Sigmoid colon (tissue), 7 donors: Measurements from ENCODE around the gene PKMYT1. TPM values are rescaled to one million over a fixed set of nuclear protein-coding genes. Genes with fewer than 3 reads are reported as not detected.

ENCODE experiments used
- DNase-seq: peaks from one replicate; pipeline ENCODE4 v3.0.0-alpha.2; 2019
- H3K27ac ChIP-seq, 4 donors: fragments of 200-600 bp; sonication (generic); one replicate each; pipeline ENCODE4 v1.5.1; 2016 to 2019; ENCODE audit warnings: mild to moderate bottlenecking in 1 of 4
- H3K27me3 ChIP-seq, 3 donors: fragments of 200-600 bp; sonication (generic); one replicate each; pipeline ENCODE4 v1.5.1; 2019; ENCODE audit warnings: mild to moderate bottlenecking in 1 of 3
- H3K36me3 ChIP-seq, 4 donors: fragments of 200-600 bp; sonication (generic); one replicate each; pipeline ENCODE4 v1.5.1; 2016 to 2019
- H3K4me1 ChIP-seq, 4 donors: fragments of 200-600 bp; sonication (generic); one replicate each; pipeline ENCODE4 v1.5.1; 2017 to 2019
- H3K4me3 ChIP-seq, 4 donors: fragments of 200-600 bp; sonication (generic); one replicate each; pipeline ENCODE4 v1.5.1; 2017 to 2019; ENCODE audit warnings: mild to moderate bottlenecking in 2 of 4, moderate library complexity in 1 of 4
- H3K9me3 ChIP-seq, 4 donors: fragments of 200-600 bp in 3 of 4; sonication (generic) in 3 of 4; one replicate each; pipeline versions ENCODE4 v1.5.1 to v1.6.1; 2013 to 2019
- EP300 ChIP-seq, 4 donors: sonication (generic); formaldehyde crosslinking; IDR thresholded peaks; one replicate each; pipeline ENCODE4 v1.6.1; 2017; ENCODE audit warnings: antibody characterized with exemption in 4 of 4
- POLR2A ChIP-seq, 2 donors: fragments of 450-650 bp; IDR thresholded peaks; one replicate each; pipeline ENCODE4 v1.6.1; 2016; ENCODE audit warnings: antibody characterized with exemption in 2 of 2, mild to moderate bottlenecking in 2 of 2, moderate library complexity in 2 of 2
- POLR2AphosphoS5 ChIP-seq, 4 donors: sonication (generic); formaldehyde crosslinking; IDR thresholded peaks; one replicate each; pipeline ENCODE4 v1.6.1; 2017; ENCODE audit warnings: antibody characterized with exemption in 4 of 4
- WGBS, 2 donors: extraction: QIAGEN DNeasy Blood & Tissue Kit; methylation state at CpG; one replicate each; pipeline ENCODE4 v1.1.7; 2013; 5-methylcytosine and 5-hydroxymethylcytosine counted together
- intact Hi-C: fragments of 100-400 bp; cut with DNase I; formaldehyde crosslinking; loops from one replicate; pipeline ENCODE4 v1.15.1; 2023
- polyA plus RNA-seq, 3 donors: library from polyadenylated mRNA; stranded (reverse); fragments of 200-250 nt; gene quantifications; one replicate each; pipeline ENCODE4 v1.2.3, GENCODE V29; 2013
- total RNA-seq, 4 donors: library from RNA; depleted of rRNA; stranded (reverse); fragments of >200 nt; gene quantifications; one replicate each; pipeline ENCODE4 v1.1.0, GENCODE V29; 2016
- TF ChIP-seq, protein P1 (sequence below), 4 experiments: fragments of 450-650 bp in 3 of 4; fragments of 200-600 bp in 1 of 4; IDR thresholded peaks; one replicate each; pipeline ENCODE4 v1.5.1; 2016 to 2019; ENCODE audit warnings: antibody characterized with exemption in 4 of 4, mild to moderate bottlenecking in 3 of 4, moderate library complexity in 2 of 4
- donor health status: healthy with polysubstance abuse.
- donor health status: Bipolar disorder and iron deficiency.
- donor health status: healthy.

Gene PKMYT1
- total and polyA plus RNA-seq, 7 donors: 0.95 to 33.1 (median 2.9) TPM; not detected in 3

DNA sequence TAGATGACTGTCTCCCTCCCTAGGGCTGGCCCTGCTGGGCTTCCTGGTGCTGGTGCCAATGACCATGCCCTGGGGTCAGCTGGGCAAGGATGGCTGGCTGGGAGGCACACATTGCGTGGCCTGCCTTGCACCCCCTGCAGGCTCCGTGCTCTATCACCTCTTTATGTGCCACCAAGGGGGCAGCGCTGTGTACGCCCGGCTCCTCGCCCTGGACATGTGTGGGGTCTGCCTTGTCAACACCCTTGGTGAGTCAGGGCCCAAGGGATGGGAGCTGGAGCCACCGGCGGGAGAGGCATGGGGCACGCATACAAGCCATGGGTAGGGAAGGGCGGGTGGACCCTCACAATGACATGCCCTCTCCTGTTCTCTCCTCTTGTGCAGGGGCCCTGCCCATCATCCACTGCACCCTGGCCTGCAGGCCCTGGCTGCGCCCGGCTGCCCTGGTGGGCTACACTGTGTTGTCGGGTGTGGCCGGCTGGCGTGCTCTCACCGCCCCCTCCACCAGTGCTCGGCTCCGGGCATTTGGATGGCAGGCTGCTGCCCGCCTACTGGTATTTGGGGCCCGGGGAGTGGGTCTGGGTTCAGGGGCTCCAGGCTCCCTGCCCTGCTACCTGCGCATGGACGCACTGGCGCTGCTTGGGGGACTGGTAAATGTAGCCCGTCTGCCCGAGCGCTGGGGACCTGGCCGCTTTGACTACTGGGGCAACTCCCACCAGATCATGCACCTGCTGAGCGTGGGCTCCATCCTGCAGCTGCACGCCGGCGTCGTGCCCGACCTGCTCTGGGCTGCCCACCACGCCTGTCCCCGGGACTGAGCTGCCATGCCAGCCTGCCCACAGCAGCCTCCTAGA, 8.9 kb downstream of the PKMYT1 start:
- H3K4me1 ChIP-seq: peaks cover 0 to 38% (median 31%) of the 10 kb centered on the region in 4 donors
- no peak for DNase-seq
- H3K9me3 ChIP-seq: no peaks in the 10 kb centered on the region
- 90 to 92% methylated on average over 35 of the region's 35 CpGs for WGBS, 2 donors
- H3K36me3 ChIP-seq: no peaks in the 10 kb centered on the region
- H3K27ac ChIP-seq: no peak overlapping the region
- intact Hi-C loops: no loop called here
- TF ChIP-seq, protein P1, sequence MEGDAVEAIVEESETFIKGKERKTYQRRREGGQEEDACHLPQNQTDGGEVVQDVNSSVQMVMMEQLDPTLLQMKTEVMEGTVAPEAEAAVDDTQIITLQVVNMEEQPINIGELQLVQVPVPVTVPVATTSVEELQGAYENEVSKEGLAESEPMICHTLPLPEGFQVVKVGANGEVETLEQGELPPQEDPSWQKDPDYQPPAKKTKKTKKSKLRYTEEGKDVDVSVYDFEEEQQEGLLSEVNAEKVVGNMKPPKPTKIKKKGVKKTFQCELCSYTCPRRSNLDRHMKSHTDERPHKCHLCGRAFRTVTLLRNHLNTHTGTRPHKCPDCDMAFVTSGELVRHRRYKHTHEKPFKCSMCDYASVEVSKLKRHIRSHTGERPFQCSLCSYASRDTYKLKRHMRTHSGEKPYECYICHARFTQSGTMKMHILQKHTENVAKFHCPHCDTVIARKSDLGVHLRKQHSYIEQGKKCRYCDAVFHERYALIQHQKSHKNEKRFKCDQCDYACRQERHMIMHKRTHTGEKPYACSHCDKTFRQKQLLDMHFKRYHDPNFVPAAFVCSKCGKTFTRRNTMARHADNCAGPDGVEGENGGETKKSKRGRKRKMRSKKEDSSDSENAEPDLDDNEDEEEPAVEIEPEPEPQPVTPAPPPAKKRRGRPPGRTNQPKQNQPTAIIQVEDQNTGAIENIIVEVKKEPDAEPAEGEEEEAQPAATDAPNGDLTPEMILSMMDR (IDR thresholded peaks at IDR 0.05): no peak
- no peak overlapping the region for H3K4me3 ChIP-seq
- H3K27me3 ChIP-seq: peaks cover 19 to 44% (median 36%) of the 10 kb centered on the region in 3 donors

- DNase-seq: no peak
- Histone ChIP-seq H3K4me1 (peaks cover 0 to 39% (median 32%) of the 10 kb centered on the region in 4 donors), H3K9me3 (no peaks in the 10 kb centered on the region), H3K27ac (no peak overlapping the region), H3K4me3 (peak overlapping the region in 2 of 4 donors; percentile 69 to 82), H3K27me3 (peaks cover 27 to 52% (median 44%) of the 10 kb centered on the region in 3 donors), H3K36me3 (no peaks in the 10 kb centered on the region)
- TF ChIP-seq EP300 (IDR thresholded peaks at IDR 0.05) (no peak), POLR2A (IDR thresholded peaks at IDR 0.05) (no peak), POLR2AphosphoS5 (IDR thresholded peaks at IDR 0.05) (no peak)
- TF ChIP-seq, protein P1 (IDR thresholded peaks at IDR 0.05): no peak
- intact Hi-C loops: no loop called here
- WGBS, 2 donors: 77 to 79% methylated on average over 6 of the region's 6 CpGs
Observed at GRCh38 chr16:2970563-2970962, 9.7 kb downstream of the PKMYT1 start.

DNA sequence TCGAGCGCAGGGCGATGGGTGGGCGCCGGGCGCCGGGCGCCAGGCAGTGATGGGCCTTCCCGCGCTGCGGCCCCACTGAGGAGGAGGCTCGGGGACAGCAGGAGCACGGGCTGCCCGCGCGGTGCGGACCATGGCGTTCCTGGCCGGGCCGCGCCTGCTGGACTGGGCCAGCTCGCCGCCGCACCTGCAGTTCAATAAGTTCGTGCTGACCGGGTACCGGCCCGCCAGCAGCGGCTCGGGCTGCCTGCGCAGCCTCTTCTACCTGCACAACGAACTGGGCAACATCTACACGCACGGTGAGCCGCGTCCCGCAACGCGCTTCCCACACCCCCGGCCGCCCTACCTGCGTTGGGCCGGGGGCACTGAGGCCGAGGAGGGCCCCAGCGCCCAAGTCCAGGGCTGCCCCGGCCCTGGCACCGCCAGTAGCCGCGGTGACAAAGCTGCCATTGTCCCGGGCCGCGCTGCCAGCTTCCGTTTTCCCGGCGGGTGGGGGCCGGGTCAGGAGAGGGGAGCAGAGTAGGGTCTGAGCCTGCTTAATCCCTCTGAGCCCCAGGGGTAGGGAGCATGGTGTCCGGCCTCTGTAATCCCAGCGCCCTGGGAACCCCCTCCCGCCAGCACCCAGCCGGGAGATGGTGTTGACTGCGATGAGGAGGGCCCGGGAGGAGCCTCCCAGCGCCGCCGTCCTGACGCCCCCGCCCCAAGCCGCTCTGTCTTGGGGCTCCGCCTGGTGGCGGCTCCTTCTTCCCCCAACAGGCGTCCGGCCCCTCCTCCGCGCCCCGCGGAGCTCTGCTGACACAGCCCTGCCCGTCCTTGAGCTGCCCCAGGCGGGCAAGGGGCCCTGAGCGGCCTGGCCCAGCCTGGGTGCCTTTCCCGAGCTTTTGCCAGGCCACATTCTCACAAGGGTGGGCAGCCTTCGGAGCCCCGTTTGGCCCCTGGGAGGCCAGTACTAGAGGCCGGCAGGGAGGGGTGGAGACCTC, 10.4 kb downstream of the PKMYT1 start:
- TF ChIP-seq EP300 (IDR thresholded peaks at IDR 0.05) (no peak), POLR2A (IDR thresholded peaks at IDR 0.05) (no peak), POLR2AphosphoS5 (IDR thresholded peaks at IDR 0.05) (no peak)
- TF ChIP-seq, protein P1 (IDR thresholded peaks at IDR 0.05): no peak
- H3K9me3 ChIP-seq: no peaks in the 10 kb centered on the region
- H3K4me3 ChIP-seq: peak overlapping the region; percentile 33 to 82 (median 58)
- H3K27me3 ChIP-seq: peaks cover 34 to 60% (median 52%) of the 10 kb centered on the region in 3 donors
- peak overlapping the region; percentile 26 to 51 (median 37) for H3K27ac ChIP-seq
- 1 to 2% methylated on average over 83 of the region's 83 CpGs for WGBS, 2 donors
- intact Hi-C loops: loop anchor here (2.0 kb wide), 1 partner anchor 13 kb away; no protein-coding TSS in a partner anchor
- no peak for DNase-seq
- no peaks in the 10 kb centered on the region for H3K36me3 ChIP-seq
- peaks cover 0 to 46% (median 37%) of the 10 kb centered on the region in 4 donors for H3K4me1 ChIP-seq

DNA sequence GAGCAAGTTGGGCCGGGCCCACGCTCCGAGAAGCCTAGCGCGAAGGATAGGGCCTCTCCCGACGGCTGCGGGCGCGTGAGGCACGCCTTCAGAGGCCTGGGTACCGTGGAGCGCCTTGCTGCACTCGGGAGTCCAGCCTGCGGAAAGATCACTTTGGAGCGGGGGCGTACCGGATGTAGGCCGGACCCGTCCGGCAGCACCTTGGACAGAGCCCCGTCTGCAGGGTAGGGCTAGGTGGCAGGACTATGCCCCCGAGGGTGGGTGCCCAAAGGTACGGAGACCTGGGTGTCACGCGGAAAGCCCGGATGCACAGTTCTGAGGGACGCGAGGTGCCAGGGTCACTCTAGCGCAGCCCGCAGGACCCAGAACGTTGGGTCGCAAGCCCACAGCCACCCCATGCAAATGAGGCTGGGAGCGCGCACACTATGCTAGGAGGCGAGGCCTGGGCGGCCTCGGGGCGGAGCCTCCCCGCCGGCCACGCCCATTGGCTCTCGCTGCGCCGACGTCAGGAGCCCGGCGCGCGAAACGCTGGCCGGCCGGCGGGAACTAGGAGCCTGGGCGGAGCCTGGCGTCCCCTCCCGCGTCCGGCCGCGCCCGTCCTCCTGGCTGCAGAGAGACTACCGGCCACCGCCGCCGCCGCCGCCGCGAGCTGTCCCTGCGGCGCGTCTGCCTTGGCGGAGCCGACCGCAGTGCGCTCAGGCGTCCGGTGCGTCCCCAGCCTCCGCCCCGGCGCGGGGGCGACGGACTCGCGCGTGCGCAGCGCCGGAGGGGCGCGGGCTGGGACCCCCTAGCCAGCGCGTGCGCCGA, 11.3 kb downstream of the PKMYT1 start, which contains the start of gene PAQR4:
Gene PAQR4 (plus strand): TSS at position 611 of the 807 bp plus-strand sequence. CDS start 327 bp downstream, outside the sequence.
- no peaks in the 10 kb centered on the region for H3K9me3 ChIP-seq
- peaks cover 0 to 55% (median 46%) of the 10 kb centered on the region in 4 donors for H3K4me1 ChIP-seq
- WGBS, 2 donors: 0 to 1% methylated on average over 98 of the region's 98 CpGs
- intact Hi-C loops: loop anchor here (2.0 kb wide), 1 partner anchor 14 kb away; no protein-coding TSS in a partner anchor
- peak within 1 kb of the TSS; percentile 26 to 51 (median 37) for H3K27ac ChIP-seq
- H3K27me3 ChIP-seq: peaks cover 43 to 69% (median 61%) of the 10 kb centered on the region in 3 donors
- no peaks in the 10 kb centered on the region for H3K36me3 ChIP-seq
- H3K4me3 ChIP-seq: peak within 1 kb of the TSS; percentile 33 to 82 (median 58)
- DNase-seq: peak; percentile 89
- no peak for TF ChIP-seq EP300 (IDR thresholded peaks at IDR 0.05)
- no peak for TF ChIP-seq POLR2A (IDR thresholded peaks at IDR 0.05)
- TF ChIP-seq, protein P1 (IDR thresholded peaks at IDR 0.05): no peak
- no peak for TF ChIP-seq POLR2AphosphoS5 (IDR thresholded peaks at IDR 0.05)
